ENCODE measurements around the gene CFAP300.

Gene CFAP300

DNA sequence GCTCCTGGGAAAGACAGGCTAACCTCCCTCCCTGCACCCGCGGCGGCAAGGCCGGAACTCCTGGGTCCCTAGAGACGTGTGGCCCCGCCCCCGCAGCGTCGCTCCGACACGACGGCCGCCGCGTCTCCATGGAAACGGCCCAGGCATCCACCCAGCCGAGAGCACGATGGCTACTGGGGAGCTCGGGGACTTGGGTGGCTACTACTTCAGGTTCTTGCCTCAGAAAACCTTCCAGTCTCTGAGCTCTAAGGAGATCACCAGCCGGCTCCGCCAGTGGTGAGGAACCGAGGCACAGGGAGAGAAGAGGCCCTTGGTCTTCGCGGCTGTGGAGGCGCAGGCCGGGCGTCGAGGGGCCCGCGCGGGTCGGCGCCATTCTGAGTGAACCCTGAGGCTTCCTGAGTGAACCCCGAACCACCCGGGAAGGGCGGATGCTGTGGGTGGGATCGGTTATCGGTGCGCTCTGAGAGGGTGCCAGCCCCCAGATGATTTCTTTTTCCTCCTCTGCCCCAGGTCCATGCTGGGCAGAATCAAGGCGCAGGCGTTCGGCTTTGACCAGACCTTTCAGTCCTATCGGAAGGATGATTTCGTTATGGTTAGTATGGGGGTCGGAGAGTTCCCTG, at the start of gene CFAP300:
TSS of gene CFAP300 (plus strand) at position 133 of the 620 bp plus-strand sequence. CDS start at position 167, 34 bp downstream.
- DNase-seq (ENCODE audit: low read depth): peak; percentile 28
- peak within 1 kb of the TSS; percentile 71 for H3K4me3 ChIP-seq (ENCODE audit: low read length)
- TF ChIP-seq, protein P1, sequence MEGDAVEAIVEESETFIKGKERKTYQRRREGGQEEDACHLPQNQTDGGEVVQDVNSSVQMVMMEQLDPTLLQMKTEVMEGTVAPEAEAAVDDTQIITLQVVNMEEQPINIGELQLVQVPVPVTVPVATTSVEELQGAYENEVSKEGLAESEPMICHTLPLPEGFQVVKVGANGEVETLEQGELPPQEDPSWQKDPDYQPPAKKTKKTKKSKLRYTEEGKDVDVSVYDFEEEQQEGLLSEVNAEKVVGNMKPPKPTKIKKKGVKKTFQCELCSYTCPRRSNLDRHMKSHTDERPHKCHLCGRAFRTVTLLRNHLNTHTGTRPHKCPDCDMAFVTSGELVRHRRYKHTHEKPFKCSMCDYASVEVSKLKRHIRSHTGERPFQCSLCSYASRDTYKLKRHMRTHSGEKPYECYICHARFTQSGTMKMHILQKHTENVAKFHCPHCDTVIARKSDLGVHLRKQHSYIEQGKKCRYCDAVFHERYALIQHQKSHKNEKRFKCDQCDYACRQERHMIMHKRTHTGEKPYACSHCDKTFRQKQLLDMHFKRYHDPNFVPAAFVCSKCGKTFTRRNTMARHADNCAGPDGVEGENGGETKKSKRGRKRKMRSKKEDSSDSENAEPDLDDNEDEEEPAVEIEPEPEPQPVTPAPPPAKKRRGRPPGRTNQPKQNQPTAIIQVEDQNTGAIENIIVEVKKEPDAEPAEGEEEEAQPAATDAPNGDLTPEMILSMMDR (conservative IDR thresholded peaks at IDR 0.05; ENCODE audit: low read depth, low read length): no peak

DNA sequence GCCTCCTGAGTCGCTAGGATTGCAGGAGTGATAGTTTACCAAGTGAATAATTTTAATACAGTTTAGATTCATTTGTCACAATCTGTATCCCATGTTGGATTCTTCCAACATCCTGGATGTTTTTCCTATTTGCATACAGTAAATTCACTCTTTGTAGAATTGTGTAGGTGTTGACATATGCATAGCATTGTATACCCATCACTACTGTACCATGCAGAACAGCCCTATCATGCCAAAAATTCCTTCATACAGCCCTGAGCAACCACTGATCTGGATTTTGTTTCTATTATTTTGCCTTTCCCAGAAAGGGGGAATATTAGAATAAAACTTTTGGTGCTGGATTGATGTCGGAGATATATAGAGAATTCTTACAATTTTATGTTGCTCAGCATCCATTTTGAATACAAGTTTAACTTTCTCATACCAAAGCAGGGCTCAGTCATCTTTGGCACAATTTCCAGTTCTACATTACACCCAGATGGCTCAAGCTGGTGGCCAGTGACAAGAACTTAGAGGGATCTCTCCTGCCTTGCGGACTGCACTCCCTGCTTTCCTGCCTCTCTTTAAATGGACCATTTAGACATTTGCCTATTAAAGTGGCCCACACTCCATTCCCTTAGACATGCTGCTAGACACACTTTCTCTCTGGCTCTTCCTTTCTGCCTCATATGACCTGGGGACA, 45.4 kb upstream of the CFAP300 start:
- TF ChIP-seq, protein P1 (conservative IDR thresholded peaks at IDR 0.05; ENCODE audit: low read depth, low read length): no peak

DNA sequence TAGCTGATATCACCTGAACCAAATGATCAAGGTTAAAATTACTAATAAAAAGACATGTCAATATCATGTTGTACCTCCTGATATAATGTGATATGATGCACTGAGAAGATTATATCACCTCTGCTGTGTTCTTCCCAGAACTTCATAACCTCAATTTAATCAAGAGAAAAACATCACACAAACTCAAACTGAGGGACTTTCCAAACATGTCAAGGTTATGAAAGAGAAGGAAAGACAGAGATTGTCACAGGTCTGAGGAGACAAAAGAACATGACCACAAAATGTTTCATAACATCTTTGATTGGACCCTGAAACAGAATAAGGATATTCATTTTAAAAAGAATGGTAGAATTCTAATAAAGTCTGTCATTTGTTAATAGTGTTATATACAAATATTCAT, 43.0 kb upstream of the CFAP300 start:
- H3K4me3 ChIP-seq (ENCODE audit: low read length): no peak overlapping the region
- no peak for DNase-seq (ENCODE audit: low read depth)
- TF ChIP-seq, protein P1 (conservative IDR thresholded peaks at IDR 0.05; ENCODE audit: low read depth, low read length): no peak

More for the DNA sequence above, 45.4 kb upstream of the CFAP300 start:
- no peak overlapping the region for H3K4me3 ChIP-seq (ENCODE audit: low read length)
- no peak for DNase-seq (ENCODE audit: low read depth)

DNA sequence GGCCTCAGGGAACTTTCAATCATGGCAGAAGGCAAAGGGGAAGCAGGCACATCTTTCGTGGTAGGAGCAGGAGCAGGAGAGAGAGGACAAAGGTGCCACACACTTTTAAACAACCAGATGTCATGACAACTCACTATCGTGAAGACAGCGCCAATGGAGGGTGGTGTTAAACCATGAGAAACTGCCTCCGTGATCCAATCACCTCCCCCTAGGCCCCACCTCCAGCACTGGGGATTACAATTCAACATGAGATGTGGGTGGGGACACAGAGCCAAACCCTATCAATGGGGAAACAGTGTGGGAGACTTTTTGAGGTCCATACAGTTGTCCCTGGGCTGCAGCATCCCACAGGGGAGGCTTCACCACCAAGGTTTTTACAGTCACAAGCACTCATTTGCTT, 41.9 kb upstream of the CFAP300 start:
- TF ChIP-seq, protein P1 (conservative IDR thresholded peaks at IDR 0.05; ENCODE audit: low read depth, low read length): no peak
- H3K4me3 ChIP-seq (ENCODE audit: low read length): no peak overlapping the region
- no peak for DNase-seq (ENCODE audit: low read depth)

DNA sequence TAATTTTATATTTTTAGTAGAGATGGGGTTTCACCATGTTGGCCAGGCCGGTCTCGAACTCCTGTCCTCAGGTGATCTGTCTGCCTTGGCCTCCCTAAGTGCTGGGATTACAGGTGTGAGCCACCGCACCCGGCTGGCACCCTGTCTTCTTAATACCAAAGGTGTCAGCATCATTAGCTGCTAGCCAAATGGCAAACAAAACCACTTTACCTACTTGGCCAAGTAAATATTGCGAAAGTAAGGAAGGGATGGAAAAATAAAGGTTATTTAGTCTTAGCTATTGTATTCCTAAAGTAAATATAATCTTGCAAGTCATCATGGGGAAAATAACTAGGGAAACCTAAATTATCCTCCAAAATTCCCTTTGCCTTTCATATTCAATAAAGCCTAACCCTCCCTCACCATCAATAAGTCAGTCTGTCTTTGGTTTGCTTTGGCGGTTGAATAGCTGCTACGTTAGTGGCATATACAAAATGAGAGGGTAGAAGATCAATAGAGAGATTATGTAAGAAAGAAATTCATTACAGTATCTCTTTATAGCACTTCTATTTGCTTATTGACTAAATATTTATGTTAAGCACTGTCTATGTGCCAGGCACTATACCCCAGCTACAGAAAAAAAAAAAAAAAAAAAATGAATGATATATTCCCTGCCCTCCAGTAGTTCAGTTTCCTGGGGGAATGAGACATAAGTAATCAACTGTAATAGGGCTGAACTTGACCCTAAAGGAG, 40.2 kb upstream of the CFAP300 start:
- no peak for DNase-seq (ENCODE audit: low read depth)
- no peak overlapping the region for H3K4me3 ChIP-seq (ENCODE audit: low read length)

DNA sequence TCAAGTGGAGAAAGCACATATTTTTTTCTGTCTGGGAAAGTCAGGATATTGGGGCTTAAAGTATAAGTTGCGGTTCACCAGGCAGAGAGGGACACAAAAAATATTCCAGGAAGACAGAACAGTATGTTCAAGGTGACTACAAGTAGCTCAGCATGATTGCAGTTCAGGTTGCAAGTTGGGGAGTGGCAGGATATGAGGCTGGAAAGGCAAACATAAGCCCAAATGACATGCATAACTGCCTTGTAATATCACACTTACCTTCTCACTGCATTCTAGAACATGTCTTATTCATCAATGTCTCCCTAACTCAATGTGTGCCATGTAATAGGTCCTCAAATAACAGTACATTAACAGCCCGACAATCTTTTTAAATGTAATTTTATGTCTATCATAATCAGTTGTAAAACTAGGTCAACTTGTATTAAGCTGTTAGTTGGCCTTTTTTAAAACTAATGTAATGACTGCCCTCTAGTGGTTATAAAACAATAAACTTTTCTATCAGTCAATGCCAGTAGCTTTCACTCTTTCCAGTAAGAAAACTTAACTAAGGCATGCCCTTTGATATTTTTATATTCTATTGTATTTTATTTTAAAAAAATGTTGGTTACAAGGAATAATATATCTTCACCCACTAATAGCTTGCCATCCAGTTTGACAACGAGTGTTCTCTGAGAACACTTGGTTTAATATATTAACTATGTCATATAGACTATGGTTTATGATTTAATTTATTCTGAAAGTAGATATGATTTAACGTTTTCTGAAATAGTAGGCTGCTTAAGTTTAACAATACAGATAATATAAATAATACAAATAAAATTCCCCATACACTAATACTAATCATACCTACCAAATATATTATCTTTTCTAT, 39.4 kb upstream of the CFAP300 start:
- H3K4me3 ChIP-seq (ENCODE audit: low read length): no peak overlapping the region
- no peak for DNase-seq (ENCODE audit: low read depth)
- TF ChIP-seq, protein P1 (conservative IDR thresholded peaks at IDR 0.05; ENCODE audit: low read depth, low read length): peak; percentile 41

More for the DNA sequence above, 40.2 kb upstream of the CFAP300 start:
- TF ChIP-seq, protein P1 (conservative IDR thresholded peaks at IDR 0.05; ENCODE audit: low read depth, low read length): no peak
